Measurements from ENCODE around the gene EML3. TPM values are rescaled to one million over a fixed set of nuclear protein-coding genes. Genes with fewer than 3 reads are reported as not detected.
"Not testable (repeated sequence)": the region's sequence is repeated elsewhere in the genome, so short reads cannot be mapped to it uniquely, and the experiment has no call there.

The EML3 gene
- total RNA-seq, 1 donor from 2014 or later = 29.7 TPM

DNA sequence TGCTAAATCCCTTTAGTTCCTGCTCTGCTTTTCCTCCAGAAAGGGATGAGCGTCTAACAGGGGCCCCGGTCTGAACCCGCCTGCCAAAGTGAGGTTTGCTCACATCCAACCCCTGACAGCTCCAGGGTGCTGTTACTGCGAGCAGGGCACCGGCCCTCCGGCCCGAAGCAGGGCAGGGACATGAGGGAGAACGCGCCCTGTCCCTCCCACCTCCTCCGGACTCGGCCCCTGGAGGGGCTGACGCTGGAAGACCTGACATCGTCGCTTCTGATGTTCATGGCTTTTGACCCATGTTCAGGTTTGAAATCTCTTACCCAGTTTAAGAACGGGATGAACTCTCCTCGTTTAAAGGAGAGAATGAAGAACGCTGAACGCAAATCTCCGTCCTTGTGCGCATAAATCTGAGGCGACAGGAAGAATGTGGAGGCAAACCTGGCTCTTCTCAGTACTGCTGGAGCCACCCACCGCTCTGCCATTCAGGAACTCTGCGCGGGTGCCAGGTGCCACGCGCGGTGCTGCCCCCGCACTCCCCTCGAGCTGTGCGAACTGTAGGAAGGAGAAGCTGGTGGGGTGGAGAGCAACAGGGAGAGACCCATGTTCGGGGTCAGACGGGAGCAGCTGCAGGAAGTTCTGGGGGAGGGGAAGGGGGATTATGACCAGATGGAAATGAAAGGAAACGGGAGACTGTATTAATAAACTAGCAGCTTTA lies 38.1 kb downstream of the EML3 start:
- H3K4me3 ChIP-seq (ENCODE audit: low read depth, low read length) = peak overlapping the region; percentile 73
- DNase-seq (ENCODE audit: low read depth) = no peak
- TF ChIP-seq CTCF (conservative IDR thresholded peaks at IDR 0.05; ENCODE audit: low read depth, low read length) = no peak

DNA sequence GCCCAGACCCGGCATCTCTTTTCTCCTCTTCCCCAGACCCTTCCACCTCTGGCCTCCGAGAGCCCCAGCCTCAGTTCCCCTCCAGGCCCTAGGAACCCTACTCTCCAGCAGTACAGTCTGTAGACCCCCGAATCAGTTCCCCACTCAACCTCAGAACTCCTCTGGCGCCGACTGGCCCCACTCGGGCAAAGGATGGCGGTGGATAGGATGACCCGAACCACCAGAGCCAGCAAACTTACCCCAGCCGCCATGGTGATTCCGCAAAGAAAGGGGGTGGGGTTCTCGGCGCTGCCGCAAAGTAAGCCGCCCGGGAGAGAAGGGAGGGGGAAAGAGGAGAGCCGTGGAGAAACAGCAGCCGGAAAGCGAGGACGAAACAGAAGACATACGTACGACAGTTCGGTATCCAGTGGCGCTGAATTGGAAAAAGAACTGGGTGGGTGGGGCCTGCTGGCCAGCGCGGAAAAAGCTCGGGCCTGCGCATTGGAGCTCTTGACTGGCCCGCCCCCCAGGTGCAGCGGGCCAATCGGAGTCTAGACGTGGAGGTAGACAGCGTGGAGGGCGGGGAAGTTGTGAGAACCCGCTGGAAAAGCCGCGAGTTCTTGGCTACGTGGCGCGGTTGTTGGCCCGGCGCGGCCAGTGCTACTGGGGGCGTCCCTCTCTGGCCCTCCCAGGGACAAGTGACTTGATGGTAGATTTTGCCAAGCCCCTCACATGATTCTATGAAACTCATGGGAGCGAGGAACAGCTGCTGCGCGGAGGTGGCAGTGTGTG lies 38.8 kb downstream of the EML3 start, which contains the start of gene EEF1G:
Gene EEF1G, minus strand, starts transcription at position 300 of the 771 bp plus-strand sequence. Its CDS starts 49 bp downstream, at position 251.
- no peak for TF ChIP-seq CTCF (conservative IDR thresholded peaks at IDR 0.05; ENCODE audit: low read depth, low read length)
- H3K4me3 ChIP-seq (ENCODE audit: low read depth, low read length) = peak within 1 kb of the TSS; percentile 97
- DNase-seq (ENCODE audit: low read depth) = peak; percentile 98

- TF ChIP-seq CTCF (conservative IDR thresholded peaks at IDR 0.05; ENCODE audit: low read depth, low read length) = no peak
- peak overlapping the region; percentile 97 for H3K4me3 ChIP-seq (ENCODE audit: low read depth, low read length)
- no peak for DNase-seq (ENCODE audit: low read depth)
Observed at GRCh38 chr11:62573006-62573591, 39.5 kb downstream of the EML3 start.

GRCh38 chr11:62572431-62572830 lies 40.1 kb downstream of the EML3 start:
- no peak for DNase-seq (ENCODE audit: low read depth)
- peak overlapping the region; percentile 97 for H3K4me3 ChIP-seq (ENCODE audit: low read depth, low read length)
- TF ChIP-seq CTCF (conservative IDR thresholded peaks at IDR 0.05; ENCODE audit: low read depth, low read length) = no peak

- not testable (repeated sequence) for DNase-seq (ENCODE audit: low read depth); H3K4me3 ChIP-seq (ENCODE audit: low read depth, low read length)
Observed at GRCh38 chr11:62571493-62571892, 41.1 kb downstream of the EML3 start.

DNA sequence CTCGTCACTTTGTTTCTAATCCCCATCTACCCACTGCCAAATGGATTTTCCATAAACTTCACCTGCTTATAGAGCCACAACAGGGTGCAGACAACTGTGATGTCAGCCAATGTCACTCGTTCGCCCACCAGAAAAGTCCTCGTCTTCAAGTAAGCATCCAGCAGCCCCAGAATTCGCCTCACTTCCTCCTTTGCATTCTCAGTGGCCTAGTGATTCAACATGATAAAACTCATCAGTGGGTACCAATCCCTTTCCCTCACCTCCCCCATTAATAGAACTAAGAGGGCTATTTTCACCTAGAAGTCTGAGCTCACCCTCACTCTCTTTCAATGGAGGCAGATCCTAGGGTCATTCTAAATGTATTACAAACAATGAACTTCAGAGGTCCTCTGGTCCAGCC lies 41.7 kb downstream of the EML3 start:
- not testable (repeated sequence) for DNase-seq (ENCODE audit: low read depth); H3K4me3 ChIP-seq (ENCODE audit: low read depth, low read length)

GRCh38 chr11:62569611-62570010 lies 43.0 kb downstream of the EML3 start:
- no peak for TF ChIP-seq CTCF (conservative IDR thresholded peaks at IDR 0.05; ENCODE audit: low read depth, low read length)
- DNase-seq (ENCODE audit: low read depth) = no peak
- H3K4me3 ChIP-seq (ENCODE audit: low read depth, low read length) = no peak overlapping the region

All from epithelial cell of proximal tubule (primary cell).